ENCODE results near the gene ST8SIA5. TPM values are rescaled to one million over a fixed set of nuclear protein-coding genes. Genes with fewer than 3 reads are reported as not detected.

ST8SIA5 gene
- total and polyA plus RNA-seq, 9 of the 15 experiments (the other 6 are each of a cell fraction or from before 2014, with no cell fraction given) = 0.03 to 0.33 (median 0.06) TPM; not detected in 5

DNA sequence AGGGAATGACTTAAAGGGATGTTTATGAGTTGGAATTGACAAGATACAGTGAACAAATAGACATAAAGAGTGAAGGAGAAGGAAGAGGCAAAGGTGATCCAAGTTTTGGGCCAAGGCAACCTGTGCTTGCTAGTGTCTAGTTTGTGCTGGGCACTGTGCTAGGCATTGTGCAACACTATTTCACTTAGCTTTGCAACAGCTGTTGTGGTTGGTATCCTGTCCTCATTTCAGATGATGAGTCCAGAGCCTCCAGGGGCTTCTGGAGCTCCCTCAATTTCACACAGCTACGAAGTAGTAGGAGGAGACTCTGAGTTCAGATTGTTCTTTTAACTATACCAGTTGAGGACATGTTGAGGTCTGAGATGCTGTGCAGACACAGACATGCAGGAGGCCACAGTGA is 81.7 kb downstream of the ST8SIA5 start:
- ATAC-seq (no peak), DNase-seq (ENCODE audit: extremely low read depth in 1 of 4, low spot score in 3 of 4) (no peak), FAIRE-seq (no peak)
- H3K27ac ChIP-seq (ENCODE audit: extremely low read depth, low read depth, low read length) = no peak overlapping the region
- peaks cover 2 to 19% of the 10 kb centered on the region in 2 experiments; a peak in 3 of 5 replicates for H3K27me3 ChIP-seq (ENCODE audit: control insufficient read depth in 2 of 2, insufficient read depth in 2 of 2, low read length in 2 of 2)
- H3K79me2 ChIP-seq (ENCODE audit: control insufficient read depth, insufficient read depth, low read length) = no peaks in the 10 kb centered on the region
- H3K9ac ChIP-seq (ENCODE audit: insufficient read depth in 1 of 2, low read depth in 2 of 2, low read length in 2 of 2) = no peak overlapping the region
- peaks cover 0 to 5% of the 10 kb centered on the region in 2 experiments; a peak in 2 of 5 replicates for H3K4me1 ChIP-seq (replicated peaks in 1 of 2; ENCODE audit: control insufficient read depth in 2 of 2, insufficient read depth in 2 of 2, low read length in 2 of 2)
- H3K9me3 ChIP-seq (replicated peaks; ENCODE audit: control insufficient read depth, insufficient read depth, low read depth, low read length) = no peaks in the 10 kb centered on the region
- intact Hi-C loops (cut with micrococcal nuclease) (no loop called here), in situ Hi-C loops (cut with MboI) (no loop called here)
- H3K4me2 ChIP-seq (ENCODE audit: insufficient read depth, low read length) = no peak overlapping the region
- H3K9me1 ChIP-seq (ENCODE audit: control insufficient read depth, insufficient read depth, low read length) = no peaks in the 10 kb centered on the region
- BruUV-seq (replicated peaks) = no TSS peak
- no peak overlapping the region for H2AFZ ChIP-seq (ENCODE audit: low read depth, low read length)
- WGBS (ENCODE audit: insufficient coverage, low coverage, missing lambda C conversion rate) = 0% methylated on average over 1 of the region's 1 CpG
- H4K20me1 ChIP-seq (replicated peaks; ENCODE audit: control insufficient read depth, insufficient read depth, low read length) = no peaks in the 10 kb centered on the region
- POLR2A ChIA-PET = interaction anchor here (0.6 kb wide), 1 partner anchor 394 kb away, joined by 3 read pairs; no protein-coding TSS in a partner anchor
- CTCF ChIA-PET (ENCODE audit: low intra/inter-chr PET ratio) = no interaction called here
- H3K4me3 ChIP-seq = no peak overlapping the region
- no peaks in the 10 kb centered on the region for H3K36me3 ChIP-seq (ENCODE audit: control insufficient read depth, insufficient read depth, low read length)
- TF ChIP-seq, protein P1, sequence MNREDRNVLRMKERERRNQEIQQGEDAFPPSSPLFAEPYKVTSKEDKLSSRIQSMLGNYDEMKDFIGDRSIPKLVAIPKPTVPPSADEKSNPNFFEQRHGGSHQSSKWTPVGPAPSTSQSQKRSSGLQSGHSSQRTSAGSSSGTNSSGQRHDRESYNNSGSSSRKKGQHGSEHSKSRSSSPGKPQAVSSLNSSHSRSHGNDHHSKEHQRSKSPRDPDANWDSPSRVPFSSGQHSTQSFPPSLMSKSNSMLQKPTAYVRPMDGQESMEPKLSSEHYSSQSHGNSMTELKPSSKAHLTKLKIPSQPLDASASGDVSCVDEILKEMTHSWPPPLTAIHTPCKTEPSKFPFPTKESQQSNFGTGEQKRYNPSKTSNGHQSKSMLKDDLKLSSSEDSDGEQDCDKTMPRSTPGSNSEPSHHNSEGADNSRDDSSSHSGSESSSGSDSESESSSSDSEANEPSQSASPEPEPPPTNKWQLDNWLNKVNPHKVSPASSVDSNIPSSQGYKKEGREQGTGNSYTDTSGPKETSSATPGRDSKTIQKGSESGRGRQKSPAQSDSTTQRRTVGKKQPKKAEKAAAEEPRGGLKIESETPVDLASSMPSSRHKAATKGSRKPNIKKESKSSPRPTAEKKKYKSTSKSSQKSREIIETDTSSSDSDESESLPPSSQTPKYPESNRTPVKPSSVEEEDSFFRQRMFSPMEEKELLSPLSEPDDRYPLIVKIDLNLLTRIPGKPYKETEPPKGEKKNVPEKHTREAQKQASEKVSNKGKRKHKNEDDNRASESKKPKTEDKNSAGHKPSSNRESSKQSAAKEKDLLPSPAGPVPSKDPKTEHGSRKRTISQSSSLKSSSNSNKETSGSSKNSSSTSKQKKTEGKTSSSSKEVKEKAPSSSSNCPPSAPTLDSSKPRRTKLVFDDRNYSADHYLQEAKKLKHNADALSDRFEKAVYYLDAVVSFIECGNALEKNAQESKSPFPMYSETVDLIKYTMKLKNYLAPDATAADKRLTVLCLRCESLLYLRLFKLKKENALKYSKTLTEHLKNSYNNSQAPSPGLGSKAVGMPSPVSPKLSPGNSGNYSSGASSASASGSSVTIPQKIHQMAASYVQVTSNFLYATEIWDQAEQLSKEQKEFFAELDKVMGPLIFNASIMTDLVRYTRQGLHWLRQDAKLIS (CRISPR knock-in tag; IDR thresholded peaks at IDR 0.05) = no peak
- TF ChIP-seq E2F4 (CRISPR knock-in tag; IDR thresholded peaks at IDR 0.05; ENCODE audit: low read depth) (no peak), ARHGAP35 (IDR thresholded peaks at IDR 0.05; ENCODE audit: partially characterized antibody) (no peak), MCM2 (IDR thresholded peaks at IDR 0.05; ENCODE audit: low read depth) (no peak), ELF1 (tag; IDR thresholded peaks at IDR 0.05) (no peak), RBM14 (IDR thresholded peaks at IDR 0.05; ENCODE audit: borderline replicate concordance, insufficient read depth, low read depth, low read length) (no peak), BDP1 (IDR thresholded peaks at IDR 0.05; ENCODE audit: insufficient read depth, insufficient read length) (no peak), SMAD4 (CRISPR knock-in tag; conservative IDR thresholded peaks at IDR 0.05) (no peak), BCOR (IDR thresholded peaks at IDR 0.05) (no peak), RBM34 (IDR thresholded peaks at IDR 0.05; ENCODE audit: borderline replicate concordance, insufficient read depth, low read length) (no peak), CREB3L1 (IDR thresholded peaks at IDR 0.05; ENCODE audit: borderline replicate concordance, low read depth) (no peak)
- TF ChIP-seq, protein P2, sequence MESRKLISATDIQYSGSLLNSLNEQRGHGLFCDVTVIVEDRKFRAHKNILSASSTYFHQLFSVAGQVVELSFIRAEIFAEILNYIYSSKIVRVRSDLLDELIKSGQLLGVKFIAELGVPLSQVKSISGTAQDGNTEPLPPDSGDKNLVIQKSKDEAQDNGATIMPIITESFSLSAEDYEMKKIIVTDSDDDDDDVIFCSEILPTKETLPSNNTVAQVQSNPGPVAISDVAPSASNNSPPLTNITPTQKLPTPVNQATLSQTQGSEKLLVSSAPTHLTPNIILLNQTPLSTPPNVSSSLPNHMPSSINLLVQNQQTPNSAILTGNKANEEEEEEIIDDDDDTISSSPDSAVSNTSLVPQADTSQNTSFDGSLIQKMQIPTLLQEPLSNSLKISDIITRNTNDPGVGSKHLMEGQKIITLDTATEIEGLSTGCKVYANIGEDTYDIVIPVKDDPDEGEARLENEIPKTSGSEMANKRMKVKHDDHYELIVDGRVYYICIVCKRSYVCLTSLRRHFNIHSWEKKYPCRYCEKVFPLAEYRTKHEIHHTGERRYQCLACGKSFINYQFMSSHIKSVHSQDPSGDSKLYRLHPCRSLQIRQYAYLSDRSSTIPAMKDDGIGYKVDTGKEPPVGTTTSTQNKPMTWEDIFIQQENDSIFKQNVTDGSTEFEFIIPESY (CRISPR knock-in tag; IDR thresholded peaks at IDR 0.05) = no peak
